Activated CD8-positive, alpha-beta memory T cell treated with anti-CD3 and anti-CD28 coated beads, Interleukin-2, amount 50 U/mL, for 1 hour (primary cell): ENCODE results near the gene RRP1.
A peak's percentile ranks its signal among the peaks of the same experiment; 100 is the strongest.

Source experiments
- DNase-seq: peaks from one replicate; pipeline ENCODE4 v3.0.0-alpha.2; 2020; ENCODE audit errors: extremely low read depth

The RRP1 gene

DNA sequence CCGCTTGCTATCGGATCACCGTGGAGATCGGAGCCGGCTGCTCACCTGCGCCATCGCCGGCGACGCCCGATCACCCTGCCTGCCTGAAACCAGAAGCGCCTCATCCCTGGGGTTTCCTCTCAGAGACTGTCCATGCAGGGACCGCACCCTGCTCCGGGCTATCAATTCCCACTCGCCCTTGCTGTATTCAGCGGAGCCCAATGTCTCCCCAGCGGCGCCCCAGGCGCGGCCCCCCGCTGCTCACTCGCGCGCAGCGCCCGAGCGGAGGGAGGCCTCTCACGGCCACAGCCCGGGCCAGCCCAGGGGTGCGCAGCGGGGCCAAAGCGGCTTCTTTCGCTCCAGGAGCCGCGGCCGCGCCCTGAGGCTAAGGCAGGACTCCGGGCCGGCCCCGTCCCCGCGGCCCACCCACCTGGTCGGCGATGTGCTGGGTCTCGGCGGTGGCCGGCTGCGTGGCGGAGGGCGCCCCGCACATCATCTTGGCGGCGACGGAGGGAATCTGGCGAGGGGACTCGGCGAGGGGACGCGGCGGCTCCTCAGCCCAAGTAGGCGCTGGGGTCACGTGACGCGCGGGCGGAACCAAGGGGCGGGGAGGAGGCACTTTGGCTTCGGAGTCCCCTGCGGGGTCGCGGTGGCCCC lies 13.5 kb upstream of the RRP1 start, which contains the start of gene CSTB:
Gene CSTB, minus strand, starts transcription at position 514 of the 636 bp plus-strand sequence. Its CDS starts 39 bp downstream, at position 475.
- DNase-seq: peak; percentile 50

DNA sequence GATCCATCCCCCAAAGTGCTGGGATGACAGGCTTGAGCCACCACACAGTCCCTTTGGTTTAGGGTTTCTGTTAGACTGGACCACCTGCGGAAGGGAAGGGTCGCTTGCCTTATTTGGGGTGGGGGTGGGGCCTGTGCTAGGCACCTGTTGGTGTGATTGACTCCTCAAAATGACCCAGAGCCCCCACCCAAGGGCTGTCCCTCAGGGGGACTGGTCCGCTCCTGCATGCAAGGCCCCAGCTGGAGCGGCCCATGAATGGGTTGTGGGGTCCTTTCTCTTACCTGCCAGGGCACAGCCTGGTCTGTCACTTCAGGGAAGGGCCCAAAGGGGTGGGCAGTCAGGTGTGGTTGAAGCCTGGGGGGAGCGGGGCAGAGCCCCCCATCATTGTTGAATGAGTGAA lies 11.4 kb upstream of the RRP1 start:
- DNase-seq: no peak

DNA sequence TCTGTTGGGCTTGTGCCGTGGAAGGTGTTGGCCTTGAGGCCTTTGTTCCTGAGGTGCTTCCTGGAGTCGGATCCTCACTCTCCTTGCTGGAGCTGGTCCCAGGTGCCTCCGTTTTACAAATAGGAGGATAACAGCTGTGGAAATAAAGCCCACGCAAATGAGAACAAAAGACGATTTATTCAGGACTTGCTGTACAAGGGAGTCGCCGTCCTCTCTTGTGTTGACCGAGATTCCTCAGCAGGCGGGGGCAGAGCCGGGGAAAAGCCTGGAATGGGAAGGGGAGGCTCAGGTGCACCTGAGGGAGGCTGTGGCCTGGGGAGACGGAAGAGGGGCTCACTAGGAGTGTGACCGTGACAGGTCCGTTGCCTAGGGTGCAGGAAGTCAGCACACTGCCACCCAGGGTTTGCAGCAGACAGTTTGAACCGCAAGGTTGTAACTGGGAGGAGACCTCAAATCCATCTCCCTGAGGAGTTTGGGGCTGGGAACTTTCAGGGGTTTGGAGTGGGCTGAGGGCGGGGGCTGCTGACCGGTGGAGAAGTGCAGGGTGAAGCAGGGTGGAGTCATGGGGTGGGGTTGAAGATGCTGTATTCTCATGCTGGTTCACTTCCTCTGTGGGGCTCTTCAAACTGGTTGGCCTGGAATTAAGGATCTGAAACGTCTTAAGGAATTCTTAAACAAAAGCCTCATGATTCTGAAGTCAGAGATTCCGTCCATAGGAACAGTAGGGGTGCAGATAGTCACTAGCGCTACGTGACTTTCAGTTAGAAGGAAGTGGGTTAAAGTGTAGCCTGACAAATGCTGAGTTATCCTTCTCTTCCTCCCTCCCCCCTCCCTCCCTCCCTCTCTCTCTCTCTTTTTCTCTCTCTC lies 10.7 kb upstream of the RRP1 start:
- DNase-seq: no peak

GRCh38 chr21:43779660-43780059 lies 9.7 kb upstream of the RRP1 start:
- no peak for DNase-seq

DNA sequence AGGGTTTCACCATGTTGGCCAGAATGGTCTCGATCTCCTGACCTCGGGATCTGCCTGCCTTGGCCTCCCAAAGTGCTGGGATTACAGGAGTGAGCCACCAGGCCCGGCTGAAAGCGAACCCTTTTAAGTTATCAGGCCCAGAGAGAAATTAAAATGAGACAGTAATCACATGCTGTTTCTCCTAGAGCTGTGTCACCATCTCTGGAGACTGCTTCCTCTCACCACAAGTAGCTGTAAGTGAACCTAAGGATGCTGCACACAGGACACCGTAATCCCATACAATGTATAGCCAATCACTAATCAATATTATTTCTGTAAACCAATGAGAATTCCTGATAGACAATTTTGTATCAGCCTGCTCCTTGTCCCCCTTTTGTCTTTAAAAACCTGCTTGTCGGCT lies 7.5 kb upstream of the RRP1 start:
- no peak for DNase-seq

DNA sequence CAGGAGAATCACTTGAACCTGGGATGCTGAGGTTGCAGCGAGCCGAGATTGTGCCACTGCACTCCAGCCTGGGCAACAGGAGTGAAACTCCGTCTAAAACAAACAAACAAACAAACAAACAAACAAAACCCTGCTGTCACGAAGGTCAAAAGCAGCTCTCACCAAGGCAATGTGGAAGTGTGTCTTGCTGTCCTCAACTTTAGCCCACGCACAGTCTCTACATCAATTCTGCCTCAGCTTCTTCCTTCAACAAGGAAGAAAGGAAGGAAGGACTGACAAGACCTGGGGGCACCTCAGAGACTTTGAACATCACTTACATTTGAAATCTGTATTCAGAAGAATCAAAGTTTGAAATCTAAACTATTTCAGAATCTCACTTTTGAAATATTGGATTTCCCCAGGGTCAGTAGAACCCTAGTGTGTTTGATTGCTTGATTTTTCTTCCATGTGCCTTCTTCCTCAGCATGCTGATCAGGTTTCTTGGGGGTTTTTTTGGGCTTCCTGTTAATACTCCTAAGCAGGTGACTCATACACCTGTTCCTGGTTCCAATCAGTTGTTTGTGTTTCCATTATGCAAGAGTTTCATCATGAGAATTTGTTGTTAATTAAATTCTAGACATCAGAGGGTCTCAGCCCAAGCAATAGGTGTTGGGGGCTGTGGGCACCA lies 6.8 kb upstream of the RRP1 start:
- DNase-seq: no peak

DNA sequence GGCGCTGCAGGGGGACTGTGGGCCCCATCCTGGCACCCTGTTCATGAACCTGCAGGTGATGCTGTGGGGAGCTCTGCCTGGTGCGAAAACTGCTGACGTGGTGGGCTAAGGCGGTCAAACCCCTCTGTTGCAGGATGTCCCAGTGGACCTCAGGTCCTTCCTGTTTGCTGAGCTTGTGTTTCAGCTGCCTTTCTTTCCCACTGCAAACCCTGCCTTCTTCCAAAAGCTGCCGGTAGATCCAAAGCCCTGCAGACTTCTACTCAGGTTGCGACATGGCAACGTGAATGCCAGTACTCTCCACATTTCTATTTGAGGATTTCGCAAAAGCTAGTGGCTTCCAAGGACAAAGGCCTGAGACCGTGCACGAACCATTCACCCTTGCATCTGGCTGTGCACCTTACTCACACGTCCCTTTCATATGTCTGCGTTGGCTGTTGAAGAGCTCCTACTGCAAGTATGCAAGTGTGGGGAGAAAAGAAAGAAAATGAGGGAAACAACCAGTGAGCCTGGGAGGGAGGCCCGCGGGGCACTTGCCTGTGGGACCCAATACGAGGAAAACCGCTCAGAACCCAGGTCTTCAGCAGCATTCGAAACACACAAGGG lies 6.2 kb upstream of the RRP1 start:
- no peak for DNase-seq

- no peak for DNase-seq
These were observed 4.2 kb upstream of the RRP1 start for GRCh38 chr21:43785134-43785533.

- DNase-seq: no peak
These were observed 3.0 kb upstream of the RRP1 start for GRCh38 chr21:43786300-43786806.

GRCh38 chr21:43786807-43787440 lies 2.5 kb upstream of the RRP1 start:
- no peak for DNase-seq

DNA sequence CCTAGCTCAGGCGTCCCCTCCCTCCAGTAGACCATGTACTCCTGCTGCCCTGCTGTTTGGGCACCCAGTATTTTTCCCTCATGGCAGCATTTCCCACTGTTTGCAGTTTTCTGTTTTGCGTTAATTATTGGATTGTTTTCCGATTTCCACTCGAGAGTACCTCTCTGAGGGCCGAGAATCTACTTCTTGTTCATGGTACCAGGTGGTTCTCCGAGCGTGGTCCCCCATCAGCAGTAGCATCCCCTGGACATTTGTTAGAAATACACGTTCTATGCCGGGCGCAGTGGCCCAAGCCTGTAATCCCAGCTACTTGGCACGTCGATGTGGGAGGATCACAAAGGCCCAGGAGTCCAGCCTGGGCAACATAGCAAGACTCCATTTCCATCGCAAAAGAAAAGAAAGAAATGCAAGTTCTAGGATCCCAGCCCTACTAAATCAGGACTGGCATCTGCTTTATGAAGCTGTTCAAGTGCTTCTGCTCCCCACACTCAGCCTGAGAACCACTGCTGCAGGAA lies 690 bp downstream of the RRP1 start:
- DNase-seq: no peak

DNA sequence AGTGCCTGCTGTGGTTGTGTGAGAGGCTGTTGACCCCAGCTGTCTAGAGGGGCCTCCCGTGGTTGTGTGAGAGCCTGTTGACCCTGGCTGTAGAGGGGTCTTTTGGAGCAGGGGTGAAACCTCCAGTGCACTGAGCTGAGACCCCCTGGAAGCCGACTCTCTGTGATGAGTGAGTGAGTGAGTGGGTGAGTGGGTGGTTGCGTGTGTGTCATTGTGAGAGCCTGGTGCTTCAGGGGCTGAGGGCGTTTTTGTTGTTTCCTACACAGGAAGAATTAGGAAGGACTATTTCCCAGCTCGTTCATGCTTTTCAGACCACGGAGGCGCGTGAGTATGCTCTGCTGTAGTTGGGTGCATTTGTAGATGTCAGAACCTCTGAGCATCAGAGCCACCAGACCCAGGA lies 3.0 kb downstream of the RRP1 start:
- no peak for DNase-seq

DNA sequence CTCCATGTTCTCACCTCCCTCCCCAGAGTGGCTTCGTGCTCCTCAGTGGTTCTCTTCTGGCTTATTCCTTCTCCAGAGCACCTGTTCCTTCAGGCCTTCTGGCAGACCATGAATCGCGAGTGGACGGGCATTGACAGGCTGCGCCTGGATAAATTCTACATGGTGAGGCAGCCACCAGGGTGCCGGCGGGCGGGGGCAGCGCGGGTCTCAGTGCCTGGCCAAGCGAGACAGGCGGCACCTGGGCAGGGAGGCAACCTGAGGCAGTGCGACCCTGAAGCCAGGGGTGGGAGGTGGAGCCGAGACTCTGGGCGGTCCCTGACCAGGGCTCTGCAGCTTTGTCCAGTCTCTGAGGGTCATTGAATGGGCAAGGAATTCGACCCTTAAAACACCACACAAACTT lies 3.9 kb downstream of the RRP1 start:
- no peak for DNase-seq

DNA sequence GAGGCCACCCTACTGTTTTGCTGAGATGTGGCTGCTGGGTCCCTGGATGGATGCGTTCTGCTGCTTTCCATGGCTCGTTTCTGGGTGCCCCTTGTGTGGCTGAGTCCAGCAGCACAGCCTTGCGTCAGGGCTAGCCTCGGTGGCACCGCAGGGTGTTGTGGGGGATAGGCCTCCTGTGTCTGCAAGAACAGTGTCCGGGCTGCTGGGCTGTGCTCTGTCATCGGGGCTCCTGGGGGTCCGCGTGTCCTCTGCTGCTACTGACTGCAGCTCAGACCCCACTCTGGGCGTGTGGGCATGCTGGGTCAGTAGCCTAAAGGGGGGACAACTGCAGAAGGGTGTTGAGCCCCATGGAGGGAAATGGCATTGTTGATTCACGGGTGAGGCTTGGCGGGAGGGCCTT lies 4.9 kb downstream of the RRP1 start:
- DNase-seq: no peak

DNA sequence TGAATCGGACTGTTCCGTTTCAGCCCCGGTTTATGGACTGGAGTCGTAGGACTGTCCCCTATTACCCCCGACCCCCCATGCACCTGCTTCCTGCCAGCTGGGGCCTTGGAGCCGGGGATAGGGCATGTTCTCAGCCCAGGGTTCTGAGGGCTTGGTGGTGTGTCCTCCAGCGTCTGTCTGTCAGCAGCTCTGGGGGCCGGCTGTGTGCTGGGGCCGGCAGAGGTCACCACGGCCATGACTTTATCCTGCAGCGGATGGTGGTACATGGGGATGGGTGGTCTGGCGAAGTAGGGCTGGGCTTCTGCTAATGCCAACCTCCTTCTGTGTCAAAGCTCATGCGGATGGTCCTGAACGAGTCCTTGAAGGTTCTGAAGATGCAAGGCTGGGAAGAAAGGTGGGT lies 5.5 kb downstream of the RRP1 start:
- no peak for DNase-seq

- DNase-seq: no peak
These were observed 8.0 kb downstream of the RRP1 start for GRCh38 chr21:43797415-43797814.

- no peak for DNase-seq
These were observed 8.7 kb downstream of the RRP1 start for GRCh38 chr21:43797925-43798715.

DNA sequence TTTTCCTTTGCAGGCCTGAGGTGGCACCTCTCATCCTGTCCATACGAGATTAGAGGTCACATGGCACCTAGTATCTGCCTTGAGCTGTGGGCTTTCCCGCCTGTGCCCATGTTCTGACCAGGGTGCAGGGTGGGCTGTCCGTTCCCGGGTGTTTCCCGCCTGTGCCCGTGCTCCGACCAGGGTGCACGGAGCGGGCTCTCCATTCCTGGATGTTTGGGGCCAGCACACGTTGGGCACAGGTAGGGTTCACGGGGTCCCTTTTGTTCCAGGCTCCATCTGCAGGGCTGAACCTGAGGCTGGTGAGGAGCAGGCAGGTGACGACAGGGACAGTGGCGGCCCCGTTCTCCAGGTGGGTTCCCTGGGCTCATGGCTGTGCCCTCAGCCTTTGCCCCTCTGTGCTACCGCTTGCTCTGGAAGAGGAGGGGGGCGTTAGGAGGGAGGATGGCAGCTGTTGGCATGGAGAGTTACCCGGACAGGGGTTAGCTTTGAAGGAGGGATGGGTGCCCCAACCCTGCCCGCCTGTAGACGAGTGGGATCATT lies 10.0 kb downstream of the RRP1 start:
- DNase-seq: no peak

- no peak for DNase-seq
These were observed 10.7 kb downstream of the RRP1 start for GRCh38 chr21:43800124-43800523.

GRCh38 chr21:43800566-43800965 lies 11.2 kb downstream of the RRP1 start:
- DNase-seq: no peak
